ENCODE data around the gene TPCN1. TPM values are rescaled to one million over a fixed set of nuclear protein-coding genes. Genes with fewer than 3 reads are reported as not detected.

Gene TPCN1
- total RNA-seq, 1 experiment from 2014 or later = 19.0 TPM

- Histone ChIP-seq H3K9me3 (ENCODE audit: low read length) (no peaks in the 10 kb centered on the region), H4K20me1 (ENCODE audit: low read length) (no peaks in the 10 kb centered on the region), H3K4me3 (ENCODE audit: low read length) (no peak overlapping the region), H3K9me2 (replicated peaks; ENCODE audit: low read length) (no peaks in the 10 kb centered on the region), H3K36me3 (ENCODE audit: low read depth, low read length) (no peaks in the 10 kb centered on the region), H3K4me2 (ENCODE audit: low read length) (no peak overlapping the region), H3K27ac (ENCODE audit: low read length) (no peak overlapping the region), H3K79me2 (ENCODE audit: low read length) (peaks cover 18% of the 10 kb centered on the region), H3K9ac (ENCODE audit: low read length) (no peak overlapping the region), H3K4me1 (ENCODE audit: insufficient read depth, low read length) (peaks cover 27% of the 10 kb centered on the region), H3F3A (ENCODE audit: low read length, unreplicated experiment) (peaks cover 4% of the 10 kb centered on the region), H2AFZ (ENCODE audit: low read length) (no peak overlapping the region), H3K27me3 (ENCODE audit: low read length) (no peaks in the 10 kb centered on the region)
- BruUV-seq (replicated peaks) = no TSS peak
- DNase-seq (no peak), ATAC-seq (no peak)
- TF ChIP-seq EZH2 (IDR thresholded peaks at IDR 0.05; ENCODE audit: low read length, unreplicated experiment) (no peak), EZH2phosphoT487 (IDR thresholded peaks at IDR 0.05; ENCODE audit: borderline replicate concordance, low read length) (no peak), CTCF (conservative IDR thresholded peaks at IDR 0.05; ENCODE audit: low read depth, low read length) (no peak)
- POLR2A ChIA-PET (ENCODE audit: unreplicated experiment) = no interaction called here
- intact Hi-C loops (cut with micrococcal nuclease) = no loop called here
- CTCF ChIA-PET = no interaction called here
Measured at GRCh38 chr12:113224955-113225354, 3.7 kb downstream of the TPCN1 start.

DNA sequence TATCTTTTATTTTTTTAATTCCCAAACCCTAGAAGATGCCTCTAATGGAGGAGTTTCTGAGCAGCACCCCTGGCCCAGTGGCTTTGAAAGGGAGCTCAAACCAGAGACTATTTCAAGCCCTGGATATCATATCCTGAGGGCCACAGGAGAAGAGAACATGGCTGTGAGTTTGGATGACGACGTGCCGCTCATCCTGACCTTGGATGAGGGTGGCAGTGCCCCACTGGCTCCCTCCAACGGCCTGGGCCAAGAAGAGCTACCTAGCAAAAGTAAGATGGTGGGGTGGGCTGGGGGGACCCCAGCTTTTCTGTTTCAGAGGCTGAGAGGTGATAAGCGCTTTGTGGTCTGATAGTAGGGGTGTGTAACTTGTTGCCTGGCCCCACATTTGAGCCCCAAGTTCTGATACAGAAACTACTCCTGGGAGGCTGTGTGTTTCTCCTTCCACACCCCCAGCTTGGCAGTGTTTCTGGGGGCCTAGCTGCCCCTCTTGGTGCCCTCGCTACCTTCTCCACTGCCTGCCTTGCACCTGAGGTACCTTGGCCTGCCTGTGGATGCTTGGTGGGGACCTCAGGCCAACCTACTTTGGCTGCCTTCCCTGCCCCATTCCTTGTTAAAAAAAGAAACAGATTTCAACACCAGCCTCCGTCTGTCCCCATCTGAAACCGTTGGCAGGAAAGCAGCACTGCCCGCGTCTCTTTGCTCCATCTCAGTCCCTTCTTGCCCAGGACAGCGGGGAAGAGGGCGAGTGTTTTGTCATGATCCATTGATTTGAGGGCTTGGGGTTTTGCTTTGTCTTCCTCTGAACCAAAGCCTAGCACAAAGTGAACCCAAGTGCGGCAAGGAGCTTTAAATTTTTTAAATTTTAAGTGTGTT, 5.7 kb downstream of the TPCN1 start:
- Histone ChIP-seq H3K4me2 (ENCODE audit: low read length) (no peak overlapping the region), H3K9me2 (replicated peaks; ENCODE audit: low read length) (no peaks in the 10 kb centered on the region), H3K9ac (ENCODE audit: low read length) (no peak overlapping the region), H2AFZ (ENCODE audit: low read length) (no peak overlapping the region), H4K20me1 (ENCODE audit: low read length) (no peaks in the 10 kb centered on the region), H3K4me3 (ENCODE audit: low read length) (no peak overlapping the region), H3K27me3 (ENCODE audit: low read length) (no peaks in the 10 kb centered on the region), H3K9me3 (ENCODE audit: low read length) (no peaks in the 10 kb centered on the region), H3F3A (ENCODE audit: low read length, unreplicated experiment) (peaks cover 4% of the 10 kb centered on the region), H3K4me1 (ENCODE audit: insufficient read depth, low read length) (peaks cover 21% of the 10 kb centered on the region), H3K36me3 (ENCODE audit: low read depth, low read length) (peaks cover 10% of the 10 kb centered on the region), H3K79me2 (ENCODE audit: low read length) (peaks cover 12% of the 10 kb centered on the region), H3K27ac (ENCODE audit: low read length) (no peak overlapping the region)
- ChIA-PET CTCF (no interaction called here), POLR2A (ENCODE audit: unreplicated experiment) (no interaction called here)
- BruUV-seq (replicated peaks) = no TSS peak
- DNase-seq (no peak), ATAC-seq (no peak)
- intact Hi-C loops (cut with micrococcal nuclease) = no loop called here
- no peak for TF ChIP-seq EZH2phosphoT487 (IDR thresholded peaks at IDR 0.05; ENCODE audit: borderline replicate concordance, low read length)
- no peak for TF ChIP-seq CTCF (conservative IDR thresholded peaks at IDR 0.05; ENCODE audit: low read depth, low read length)
- TF ChIP-seq EZH2 (IDR thresholded peaks at IDR 0.05; ENCODE audit: low read length, unreplicated experiment) = no peak

Data from PC-3 (cell line).